HEK293T (cell line): ENCODE data around the gene THSD7A.
"Not testable (repeated sequence)": the region's sequence is repeated elsewhere in the genome, so short reads cannot be mapped to it uniquely, and the experiment has no call there.

ENCODE experiments used
- CTCF ChIA-PET: fragments of 350-600 bp; formaldehyde crosslinking; extraction: SDS; loops from one replicate; lab custom pipeline; 2021; ENCODE audit warnings: antibody characterized with exemption, inconsistent platforms; lab: Yijun Ruan, JAX
- POLR2A ChIA-PET: fragments of 350-600 bp; formaldehyde crosslinking; extraction: SDS; loops from one replicate; lab custom pipeline; 2020; ENCODE audit warnings: antibody characterized with exemption, inconsistent platforms; lab: Yijun Ruan, JAX
- DNase-seq: peaks from one replicate; pipeline ENCODE4 v3.0.0; 2012; ENCODE audit warnings: mixed read lengths; ENCODE audit errors: extremely low spot score
- ARNT ChIP-seq: fragments of 450-650 bp; IDR thresholded peaks from 2 replicates; pipeline ENCODE4 v1.6.1; 2017; ENCODE audit warnings: mild to moderate bottlenecking
- BHLHE40 ChIP-seq: fragments of 450-650 bp; IDR thresholded peaks from 2 replicates; pipeline ENCODE4 v1.6.1; 2016; ENCODE audit warnings: mild to moderate bottlenecking, moderate library complexity, borderline replicate concordance
- CTBP1 ChIP-seq: fragments of 450-650 bp; IDR thresholded peaks from 2 replicates; pipeline ENCODE4 v1.6.1; 2016; ENCODE audit warnings: borderline replicate concordance
- ELF4 ChIP-seq: fragments of 450-650 bp; IDR thresholded peaks from 2 replicates; pipeline ENCODE4 v1.6.1; 2017; ENCODE audit warnings: antibody characterized with exemption
- FOXA1 ChIP-seq: fragments of 450-650 bp; IDR thresholded peaks from 2 replicates; pipeline ENCODE4 v1.6.1; 2016; ENCODE audit warnings: mild to moderate bottlenecking
- FOXK2 ChIP-seq: fragments of 450-650 bp; IDR thresholded peaks from 2 replicates; pipeline ENCODE4 v1.6.1; 2016; ENCODE audit warnings: mild to moderate bottlenecking
- FOXM1 ChIP-seq: fragments of 450-650 bp; IDR thresholded peaks from 2 replicates; pipeline ENCODE4 v1.6.1; 2017; ENCODE audit warnings: mild to moderate bottlenecking, borderline replicate concordance
- HDGF ChIP-seq: fragments of 450-650 bp; IDR thresholded peaks from 2 replicates; pipeline ENCODE4 v1.6.1; 2017; ENCODE audit warnings: antibody characterized with exemption, borderline replicate concordance
- L3MBTL2 ChIP-seq: fragments of 450-650 bp; conservative IDR thresholded peaks from 2 replicates; pipeline ENCODE4 v1.6.1; 2016; ENCODE audit warnings: mild to moderate bottlenecking
- LEF1 ChIP-seq: fragments of 450-650 bp; IDR thresholded peaks from 2 replicates; pipeline ENCODE4 v1.6.1; 2017; ENCODE audit warnings: mild to moderate bottlenecking, borderline replicate concordance
- NFRKB ChIP-seq: fragments of 450-650 bp; IDR thresholded peaks from 2 replicates; pipeline ENCODE4 v1.6.1; 2016; ENCODE audit warnings: mild to moderate bottlenecking, moderate library complexity
- PKNOX1 ChIP-seq: fragments of 450-650 bp; IDR thresholded peaks from 2 replicates; pipeline ENCODE4 v1.6.1; 2016
- SP1 ChIP-seq: fragments of 450-650 bp; IDR thresholded peaks from 2 replicates; pipeline ENCODE4 v1.6.1; 2017
- SUZ12 ChIP-seq: fragments of 450-650 bp; IDR thresholded peaks from 2 replicates; pipeline ENCODE4 v1.6.1; 2016; ENCODE audit warnings: mild to moderate bottlenecking
- TARDBP ChIP-seq: fragments of 450-650 bp; IDR thresholded peaks from 2 replicates; pipeline ENCODE4 v1.6.1; 2016
- ZNF384 ChIP-seq: fragments of 450-650 bp; IDR thresholded peaks from 2 replicates; pipeline ENCODE4 v1.6.1; 2016

THSD7A gene

GRCh38 chr7:11538751-11539299 lies 293.2 kb downstream of the THSD7A start:
- DNase-seq: no peak
- CTCF ChIA-PET: no interaction called here
- TF ChIP-seq TARDBP (no peak), ARNT (no peak), LEF1 (no peak), ZNF384 (no peak), NFRKB (no peak), FOXM1 (no peak), BHLHE40 (no peak), FOXK2 (no peak)
- POLR2A ChIA-PET: no interaction called here

DNA sequence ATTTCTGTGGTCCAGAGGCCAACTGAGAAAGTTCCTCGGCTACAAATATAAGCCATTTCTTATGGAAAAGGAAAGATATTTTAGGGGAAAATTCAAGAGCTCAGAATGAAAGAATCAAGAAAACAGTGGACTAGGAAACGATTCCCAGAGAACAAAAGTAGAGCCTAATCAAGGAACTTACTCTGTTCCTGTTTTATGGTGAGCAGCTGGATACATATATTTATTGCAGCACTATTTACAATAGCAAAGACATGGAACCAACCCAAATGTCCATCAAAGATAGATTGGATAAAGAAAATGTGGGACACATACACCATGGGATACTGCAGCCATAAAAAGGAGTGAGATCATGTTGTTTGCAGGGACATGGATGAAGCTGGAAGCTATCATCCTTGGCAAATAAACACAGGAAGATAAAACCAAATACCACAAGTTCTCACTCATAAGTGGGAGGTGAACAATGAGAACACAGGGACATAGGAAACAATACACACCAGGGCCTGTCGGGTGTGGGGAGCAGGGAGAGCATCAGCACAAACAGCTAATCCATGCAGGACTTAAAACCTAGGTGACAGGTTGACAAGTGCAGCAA lies 298.7 kb downstream of the THSD7A start:
- no peak for TF ChIP-seq SP1
- no peak for TF ChIP-seq ELF4
- no peak for TF ChIP-seq L3MBTL2
- no peak for TF ChIP-seq FOXM1
- TF ChIP-seq HDGF: no peak
- TF ChIP-seq FOXA1: no peak
- TF ChIP-seq LEF1: no peak
- TF ChIP-seq TARDBP: no peak
- ChIA-PET CTCF (no interaction called here), POLR2A (no interaction called here)
- DNase-seq: no peak

DNA sequence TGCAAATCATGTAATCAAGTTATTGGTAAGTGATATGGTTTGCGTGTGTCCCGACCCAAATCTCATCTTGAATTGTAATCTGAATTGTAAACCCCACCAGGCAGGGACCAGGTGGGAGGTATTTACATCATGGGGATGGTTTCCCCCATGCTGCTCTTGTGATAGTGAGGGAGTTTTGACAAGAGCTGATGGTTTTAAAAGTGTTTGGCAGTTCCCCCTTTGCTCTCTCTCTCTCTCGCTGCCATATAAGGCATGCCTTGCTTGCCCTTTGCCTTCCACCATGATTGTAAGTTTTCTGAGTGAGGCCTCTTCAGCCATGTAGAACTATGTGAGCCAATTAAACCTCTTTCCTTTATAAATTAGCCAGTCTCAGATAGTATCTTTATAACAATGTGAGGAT lies 302.6 kb downstream of the THSD7A start:
- DNase-seq: no peak
- ChIA-PET POLR2A (no interaction called here), CTCF (no interaction called here)
- no peak for TF ChIP-seq NFRKB
- TF ChIP-seq ARNT: no peak

DNA sequence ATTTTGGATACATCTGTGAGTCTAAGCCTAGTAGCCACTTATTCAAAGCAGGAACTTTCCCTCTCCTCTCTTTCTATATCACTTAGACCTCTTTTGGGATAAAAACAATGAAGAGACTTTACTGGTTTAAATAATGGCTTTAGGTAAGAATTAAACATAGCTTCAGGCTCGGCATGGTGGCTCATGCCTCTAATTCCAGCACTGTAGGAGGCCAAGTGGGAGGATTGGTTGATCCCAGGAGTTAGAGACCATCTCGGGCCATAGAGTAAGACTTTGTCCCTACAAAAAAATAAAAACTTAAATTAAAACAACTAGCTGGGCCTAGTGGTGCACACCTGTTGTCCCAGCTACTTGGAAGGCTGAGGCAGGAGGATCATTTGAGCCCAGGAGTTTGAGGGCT lies 304.3 kb downstream of the THSD7A start:
- TF ChIP-seq BHLHE40 (no peak), ZNF384 (no peak), SP1 (no peak), FOXM1 (no peak), TARDBP (no peak), CTBP1 (no peak), FOXA1 (no peak), NFRKB (no peak), PKNOX1 (no peak), ELF4 (no peak), ARNT (no peak), L3MBTL2 (no peak), HDGF (no peak), SUZ12 (no peak), FOXK2 (no peak), LEF1 (no peak)
- no peak for DNase-seq
- POLR2A ChIA-PET: no interaction called here
- CTCF ChIA-PET: no interaction called here

DNA sequence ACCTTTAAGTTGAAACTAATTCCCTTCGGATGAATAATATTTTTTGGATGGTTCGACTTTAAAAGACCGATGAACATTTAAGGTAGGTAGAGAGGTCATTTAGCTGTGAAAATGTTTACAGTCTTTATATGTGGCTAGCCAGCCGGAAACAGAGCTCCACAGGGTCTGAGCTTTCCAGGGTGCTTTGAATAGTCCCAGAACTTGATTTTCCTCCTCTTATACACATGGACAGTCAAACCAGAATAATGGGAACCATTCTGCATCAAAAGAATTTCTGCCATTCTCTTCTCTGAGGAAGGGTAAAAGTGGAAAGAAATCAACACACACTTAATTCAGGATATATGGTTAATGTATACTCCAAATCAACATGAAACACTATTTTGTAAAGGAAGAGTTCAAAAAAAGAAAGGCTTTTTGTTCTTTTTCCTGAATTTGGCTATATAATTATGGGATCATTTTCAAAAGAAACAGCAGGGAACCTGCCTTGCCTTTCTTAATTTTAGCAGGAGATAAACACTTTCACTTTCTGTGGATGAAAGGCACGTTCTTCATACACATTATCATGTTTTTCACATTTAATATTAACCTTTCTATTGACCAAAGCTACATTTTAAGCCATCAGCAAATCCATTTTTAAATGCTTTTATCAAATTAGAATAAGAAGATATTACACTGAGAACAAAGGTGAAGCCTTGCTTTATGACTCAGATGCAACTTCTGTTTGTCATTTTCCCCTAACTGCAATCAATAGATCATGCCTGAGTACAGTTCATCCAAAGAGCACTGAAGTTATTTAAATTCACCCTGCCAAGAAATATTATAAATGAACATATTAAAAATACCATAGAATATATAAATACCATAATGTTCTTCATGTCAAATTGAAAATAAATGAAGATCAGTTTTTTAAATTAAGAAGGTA lies 307.3 kb downstream of the THSD7A start:
- no peak for TF ChIP-seq NFRKB
- no peak for TF ChIP-seq ZNF384
- no peak for TF ChIP-seq FOXA1
- no peak for TF ChIP-seq PKNOX1
- TF ChIP-seq LEF1: no peak
- POLR2A ChIA-PET: no interaction called here
- CTCF ChIA-PET: no interaction called here
- no peak for DNase-seq

GRCh38 chr7:11521964-11522499 lies 310.0 kb downstream of the THSD7A start:
- DNase-seq, CTCF ChIA-PET, POLR2A ChIA-PET: not testable (repeated sequence)

DNA sequence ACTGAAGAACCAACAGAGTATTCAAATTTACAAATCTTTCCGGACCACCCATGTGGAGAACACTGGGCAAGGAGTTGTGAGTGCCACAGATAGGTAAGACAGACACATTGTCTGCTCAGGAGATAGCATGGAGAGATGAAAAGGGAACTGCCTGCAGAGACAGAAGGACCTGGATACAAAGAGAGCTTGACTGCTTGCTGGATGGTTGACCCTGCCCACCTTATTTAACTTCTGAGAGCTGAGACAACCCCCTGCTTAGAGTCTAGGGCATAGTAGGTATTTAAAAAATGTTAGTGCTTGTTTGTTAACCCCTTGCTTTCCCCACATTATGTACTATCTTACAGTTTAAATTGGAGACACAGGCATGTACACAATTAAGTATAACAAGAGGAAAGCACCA lies 314.1 kb downstream of the THSD7A start:
- POLR2A ChIA-PET: no interaction called here
- DNase-seq: no peak
- CTCF ChIA-PET: no interaction called here
- TF ChIP-seq NFRKB (no peak), LEF1 (no peak), ZNF384 (no peak), SP1 (no peak), HDGF (no peak), BHLHE40 (no peak), TARDBP (no peak), PKNOX1 (no peak), ARNT (no peak), CTBP1 (no peak), SUZ12 (no peak), L3MBTL2 (no peak), FOXK2 (no peak), FOXM1 (no peak), FOXA1 (no peak)
